ENCODE data around the gene FMO2.
A peak's percentile ranks its signal among the peaks of the same experiment; 100 is the strongest.

Gene FMO2, protein sequence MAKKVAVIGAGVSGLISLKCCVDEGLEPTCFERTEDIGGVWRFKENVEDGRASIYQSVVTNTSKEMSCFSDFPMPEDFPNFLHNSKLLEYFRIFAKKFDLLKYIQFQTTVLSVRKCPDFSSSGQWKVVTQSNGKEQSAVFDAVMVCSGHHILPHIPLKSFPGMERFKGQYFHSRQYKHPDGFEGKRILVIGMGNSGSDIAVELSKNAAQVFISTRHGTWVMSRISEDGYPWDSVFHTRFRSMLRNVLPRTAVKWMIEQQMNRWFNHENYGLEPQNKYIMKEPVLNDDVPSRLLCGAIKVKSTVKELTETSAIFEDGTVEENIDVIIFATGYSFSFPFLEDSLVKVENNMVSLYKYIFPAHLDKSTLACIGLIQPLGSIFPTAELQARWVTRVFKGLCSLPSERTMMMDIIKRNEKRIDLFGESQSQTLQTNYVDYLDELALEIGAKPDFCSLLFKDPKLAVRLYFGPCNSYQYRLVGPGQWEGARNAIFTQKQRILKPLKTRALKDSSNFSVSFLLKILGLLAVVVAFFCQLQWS

DNA sequence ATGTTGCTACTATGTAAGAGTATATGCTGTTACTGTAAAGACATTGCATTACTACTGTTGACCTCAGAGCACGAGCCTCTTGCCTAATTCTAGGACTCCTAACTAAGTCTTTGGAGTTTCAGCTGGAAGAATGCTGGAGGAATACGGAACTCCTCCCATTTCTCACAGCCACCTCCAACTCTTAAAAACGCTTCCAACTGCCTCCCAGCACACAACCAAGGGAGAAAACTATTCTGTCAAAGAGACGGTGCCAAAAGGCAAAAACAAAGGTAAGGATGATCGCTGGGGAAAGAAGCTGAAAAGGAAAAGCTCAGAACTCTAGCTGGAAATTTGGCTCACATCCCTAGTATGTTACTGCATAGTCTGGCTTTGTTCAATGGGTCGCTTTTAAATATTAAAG, at the start of gene FMO2:
Gene FMO2 (plus strand): TSS at position 210 of the 400 bp plus-strand sequence. CDS start 414 bp downstream, outside the sequence.
- no peak for DNase-seq

DNA sequence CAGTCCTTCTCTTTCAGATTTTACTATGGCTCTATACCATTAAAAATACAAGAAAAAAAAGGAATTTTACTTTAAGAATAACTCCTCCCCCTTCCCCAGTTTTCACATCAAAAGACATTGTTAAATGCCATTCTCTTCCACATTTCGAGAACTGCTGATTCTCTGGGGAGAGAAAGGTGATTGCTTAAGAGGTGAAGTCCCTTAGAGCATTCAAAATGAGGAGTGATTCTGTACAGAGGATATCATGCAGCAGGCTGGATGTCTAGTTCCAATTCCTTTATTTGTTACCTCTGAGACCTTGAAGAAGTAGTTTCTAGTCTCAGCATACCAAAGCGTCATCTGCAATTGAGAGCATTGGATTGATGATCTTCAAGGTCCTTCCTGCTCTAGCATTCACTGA, 47.5 kb upstream of the FMO2 start:
- no peak for DNase-seq

DNA sequence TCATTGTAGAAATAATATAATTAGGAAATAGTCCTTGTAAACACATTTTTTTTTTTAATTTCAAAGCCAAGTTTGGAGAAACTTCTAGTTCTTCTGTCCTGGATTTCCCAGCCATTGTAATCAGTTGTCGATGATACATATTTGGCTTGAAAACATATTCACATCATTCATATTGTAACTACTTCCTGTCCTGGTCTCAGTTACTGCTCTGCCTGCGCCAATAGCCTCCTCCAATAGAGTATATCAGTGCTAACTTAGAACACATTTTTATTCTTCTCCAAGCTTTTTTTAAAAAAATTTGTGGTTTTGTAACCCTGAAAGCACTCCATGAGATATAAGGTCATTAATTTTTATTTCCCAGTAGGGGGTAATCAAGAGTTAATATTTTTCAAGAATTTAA, 46.1 kb upstream of the FMO2 start:
- no peak for DNase-seq

DNA sequence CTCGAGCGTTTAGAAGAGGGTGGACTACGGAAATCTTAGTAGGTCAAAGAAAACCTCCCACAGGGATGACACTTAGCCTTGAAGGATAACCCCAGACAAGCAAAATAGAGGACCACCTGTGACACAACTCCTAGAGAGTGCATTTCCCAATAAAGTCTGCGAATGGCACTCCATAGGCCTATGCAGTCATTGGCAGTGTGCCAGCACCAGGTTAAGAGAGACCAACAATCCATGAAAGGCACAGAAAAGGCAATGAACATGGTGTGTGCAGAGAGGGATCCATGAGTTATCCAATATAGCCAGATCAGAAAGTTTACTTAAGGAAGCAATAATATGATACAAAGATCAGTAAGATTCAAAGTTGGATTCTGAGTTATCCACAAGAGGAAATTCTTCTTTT, 45.2 kb upstream of the FMO2 start:
- no peak for DNase-seq

DNA sequence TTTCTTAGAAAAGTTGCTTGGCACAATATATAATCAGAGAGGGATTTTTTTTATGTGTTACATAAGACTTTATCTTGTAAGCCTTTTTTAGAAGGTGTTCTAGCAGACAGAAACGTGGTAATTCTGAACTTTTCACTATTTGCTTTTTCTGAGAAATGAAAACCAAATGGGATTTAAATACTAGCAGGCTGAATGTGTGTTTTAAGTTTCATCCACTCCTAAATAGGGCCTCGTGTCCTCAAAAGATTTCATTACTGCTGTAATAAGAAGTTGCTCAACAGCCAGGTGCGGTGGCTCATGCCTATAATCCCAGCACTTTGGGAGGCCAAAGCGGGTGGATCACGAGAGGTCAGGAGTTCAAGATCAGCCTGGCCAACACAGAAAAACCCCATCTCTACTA, 44.7 kb upstream of the FMO2 start:
- no peak for DNase-seq

DNA sequence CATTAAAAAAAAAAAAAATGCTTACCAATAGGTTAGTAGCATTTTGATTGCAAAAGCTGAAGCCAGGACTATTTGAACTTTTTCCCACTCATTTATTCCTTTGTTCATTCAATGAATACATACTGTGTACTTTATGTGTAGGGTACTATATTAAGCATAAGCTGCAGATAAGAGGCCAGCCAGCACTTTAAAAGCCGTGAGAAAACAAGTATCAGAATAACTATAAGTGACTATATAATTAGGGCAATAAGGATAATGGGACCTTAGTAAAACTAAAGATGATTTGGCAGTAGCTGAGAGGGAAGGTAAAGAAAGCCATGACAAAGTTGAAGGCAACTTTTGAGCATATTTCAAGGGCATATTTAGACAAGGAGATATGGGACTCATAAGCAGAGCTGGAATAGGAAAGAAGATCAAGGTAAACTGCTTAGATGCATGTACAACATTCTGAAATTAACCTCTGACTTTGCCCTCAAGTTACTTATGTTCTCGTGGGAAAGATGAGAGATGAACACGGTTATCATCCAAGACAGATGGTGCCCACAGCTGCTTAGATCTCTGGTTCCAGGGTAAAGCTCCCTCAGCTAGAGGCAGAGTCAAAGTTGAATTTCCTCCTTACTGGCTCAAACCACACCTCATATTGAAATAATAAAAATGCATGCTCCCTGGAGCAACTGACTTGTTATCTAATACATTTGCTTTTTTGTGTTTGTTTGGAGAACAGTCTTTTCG, 44.0 kb upstream of the FMO2 start:
- DNase-seq: no peak

DNA sequence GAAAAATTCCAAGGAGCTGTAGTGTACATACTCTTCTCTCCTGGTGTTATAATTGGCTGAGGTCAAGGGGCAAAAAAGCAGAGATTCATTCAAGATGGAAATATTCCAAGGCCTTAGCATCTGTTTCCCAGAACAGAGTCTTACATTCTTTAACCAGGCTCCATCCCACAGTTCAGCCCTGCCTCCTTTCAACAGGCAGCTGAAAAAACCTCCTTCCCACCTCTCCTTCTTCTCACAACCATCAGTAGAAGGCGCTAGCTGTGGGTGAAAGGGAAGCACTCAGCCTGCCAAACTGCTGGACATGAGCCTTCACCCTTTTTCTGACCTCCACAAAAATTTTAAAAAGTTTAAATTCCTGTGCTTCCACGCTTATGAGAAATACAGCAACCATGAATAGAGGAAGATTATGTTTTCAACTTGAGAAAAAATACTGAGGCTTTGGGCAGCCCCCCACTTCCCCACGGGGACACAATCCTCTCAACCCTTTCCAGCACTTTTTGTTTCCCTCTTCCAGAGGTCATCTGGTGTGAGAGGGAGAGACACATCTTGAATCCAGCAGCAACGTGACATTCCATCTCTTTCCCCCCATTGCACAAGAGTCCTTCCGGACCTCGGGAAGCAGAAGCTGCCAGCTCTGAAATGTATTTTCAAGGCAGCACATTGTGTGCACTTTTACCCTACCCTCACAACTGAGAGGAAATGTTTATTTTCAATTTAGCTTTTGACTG, 43.2 kb upstream of the FMO2 start:
- peak in 1 of 2 donors; percentile 16 for DNase-seq

DNA sequence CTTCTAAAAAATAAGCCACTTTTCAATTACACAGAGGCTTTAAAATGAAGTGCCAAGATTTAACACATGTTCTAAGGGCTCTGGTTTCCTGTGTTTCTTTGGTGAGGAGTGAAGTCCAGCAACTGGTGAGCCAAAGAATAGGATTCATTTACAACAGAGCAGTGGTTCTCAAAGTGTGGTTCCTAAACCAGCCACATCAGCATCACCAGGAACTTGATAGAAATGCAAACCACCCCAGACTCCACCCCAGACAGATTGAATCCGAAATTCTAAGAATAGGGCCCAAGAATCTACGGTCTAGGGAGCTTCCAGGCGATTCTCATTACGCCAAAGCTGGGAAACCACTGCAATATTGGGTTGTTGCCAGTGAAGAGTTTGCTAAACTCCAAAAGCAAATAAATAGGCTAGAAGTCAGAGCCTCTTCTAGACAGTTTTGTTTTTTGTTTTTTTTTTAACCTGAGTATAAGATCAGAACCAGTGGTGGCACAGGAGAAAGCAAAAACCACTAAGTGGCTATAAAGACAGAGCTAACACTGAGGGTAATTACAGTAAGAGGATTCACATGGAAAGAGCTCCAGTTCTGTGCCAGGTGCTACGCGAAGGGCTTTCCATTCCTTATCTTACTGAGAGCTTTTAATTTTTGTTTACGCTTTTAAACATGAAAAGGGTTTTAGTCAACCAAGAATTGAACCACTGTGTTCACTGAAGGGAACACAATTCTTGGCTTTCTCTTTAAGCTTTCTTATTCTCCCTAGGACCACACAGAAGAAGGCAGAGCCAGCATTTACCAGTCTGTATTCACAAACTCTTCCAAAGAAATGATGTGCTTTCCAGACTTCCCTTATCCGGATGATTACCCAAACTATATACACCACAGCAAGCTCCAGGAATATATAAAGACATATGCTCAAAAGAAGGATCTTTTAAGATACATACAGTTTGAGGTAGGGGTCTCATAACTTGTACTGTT, 42.4 kb upstream of the FMO2 start:
- peak in 1 of 2 donors; percentile 11 for DNase-seq

DNA sequence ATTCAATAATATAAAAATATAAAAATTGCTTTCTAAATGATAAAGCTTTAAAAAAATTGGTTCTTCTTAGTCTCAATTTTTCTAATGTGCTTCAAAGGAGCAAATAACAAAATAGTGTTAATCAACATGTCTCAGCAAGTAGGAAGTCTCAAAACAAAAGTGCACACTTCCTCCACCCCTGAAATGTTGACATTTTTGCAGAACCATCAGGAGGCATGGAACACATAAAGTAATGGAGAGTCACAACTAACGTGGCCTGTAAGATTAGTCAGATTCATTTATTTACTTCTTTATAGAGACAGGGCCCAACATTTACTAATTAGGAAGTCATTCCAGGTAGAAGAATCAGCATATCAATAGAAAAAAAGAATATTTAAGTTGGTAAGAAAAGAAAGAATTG, 34.9 kb upstream of the FMO2 start:
- no peak for DNase-seq

DNA sequence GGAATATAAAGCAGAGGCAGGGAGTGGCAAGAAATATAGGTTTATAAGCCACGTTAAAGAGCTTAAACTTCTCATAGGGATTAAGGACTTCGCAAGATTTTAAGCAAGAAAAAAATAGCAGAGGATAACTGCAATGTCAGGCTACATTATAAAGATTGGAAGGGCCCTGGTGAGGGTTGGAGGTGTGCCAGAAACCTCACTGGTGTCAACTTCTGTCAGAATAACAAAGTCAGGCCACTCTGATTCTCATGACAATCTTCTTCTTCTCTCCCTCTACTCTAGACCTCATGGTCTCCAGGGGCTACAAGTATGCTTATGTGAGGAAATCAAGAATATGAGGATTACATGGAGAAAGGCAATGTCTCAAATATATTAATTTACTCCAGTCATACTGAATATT, 32.6 kb upstream of the FMO2 start:
- no peak for DNase-seq

DNA sequence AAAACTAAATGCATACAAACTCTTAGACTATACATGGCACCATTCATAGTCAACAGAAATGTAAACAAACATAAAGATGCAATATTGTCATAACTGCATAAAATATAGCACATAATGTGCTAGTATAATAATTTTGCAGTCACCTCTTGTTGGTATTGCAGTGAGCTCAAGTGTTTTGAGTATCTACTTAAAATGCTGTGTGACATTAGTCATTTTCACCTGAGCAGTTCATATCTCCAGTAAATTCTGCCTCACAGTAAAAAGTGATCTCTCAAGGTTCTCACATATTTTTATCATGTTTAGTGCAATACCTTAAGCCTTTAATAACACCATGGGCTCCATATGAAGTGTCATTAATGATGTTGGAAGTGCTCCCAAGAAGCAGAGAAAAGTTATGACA, 29.6 kb upstream of the FMO2 start:
- DNase-seq: no peak

DNA sequence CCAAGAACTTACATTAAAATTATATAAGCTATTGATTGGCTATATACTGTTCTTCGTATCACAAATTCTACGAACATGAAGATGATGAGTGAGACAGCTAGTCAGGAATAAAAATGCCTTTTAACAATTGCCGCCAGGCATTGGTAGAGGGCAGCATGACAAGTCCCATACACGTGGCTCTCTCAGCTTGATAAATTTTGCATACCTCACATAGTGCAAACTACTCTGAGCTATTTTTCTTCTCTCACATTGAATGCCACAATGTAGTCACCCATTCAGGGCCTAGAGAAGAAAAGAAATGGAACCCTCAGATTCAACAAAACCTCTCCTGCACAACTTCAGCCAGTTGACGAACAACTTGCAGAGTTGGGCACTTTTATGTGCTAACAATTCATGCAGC, 27.0 kb upstream of the FMO2 start:
- DNase-seq: no peak

DNA sequence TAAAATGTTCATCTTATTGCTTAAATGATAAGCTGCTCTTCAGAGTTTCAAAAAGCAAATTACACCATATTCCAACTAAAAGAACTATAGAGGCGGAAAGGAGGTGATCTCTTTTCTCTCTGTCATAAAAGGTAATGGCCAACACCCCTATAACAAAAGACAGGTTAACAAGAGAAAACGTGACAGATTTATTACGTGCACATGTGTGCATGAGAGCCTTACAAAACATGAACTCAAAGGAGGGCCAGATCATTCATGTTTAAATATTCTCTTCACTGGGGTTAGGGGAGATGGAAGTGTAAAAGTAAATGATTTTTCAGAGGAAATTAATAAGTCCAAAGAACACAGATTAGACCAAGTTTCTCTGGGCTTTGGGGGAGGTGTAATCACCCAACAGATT, 26.5 kb upstream of the FMO2 start:
- DNase-seq: no peak

DNA sequence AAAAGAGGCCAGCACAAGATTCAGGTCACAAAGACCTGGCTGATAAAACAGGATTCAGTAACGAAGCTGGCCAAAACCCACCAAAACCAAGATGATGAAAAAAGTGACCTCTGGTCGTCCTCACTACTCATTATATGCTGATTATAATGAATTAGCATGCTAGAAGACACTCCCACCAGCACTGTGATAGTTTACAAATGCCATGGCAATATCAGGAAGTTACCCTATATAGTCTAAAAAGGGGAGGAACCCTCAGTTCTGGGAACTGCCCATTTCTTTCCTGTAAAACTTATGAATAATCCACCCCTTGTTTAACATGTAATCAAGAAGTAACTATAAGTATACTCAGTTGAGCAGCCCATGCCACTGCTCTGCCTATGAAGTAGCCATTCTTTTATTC, 26.0 kb upstream of the FMO2 start:
- no peak for DNase-seq

DNA sequence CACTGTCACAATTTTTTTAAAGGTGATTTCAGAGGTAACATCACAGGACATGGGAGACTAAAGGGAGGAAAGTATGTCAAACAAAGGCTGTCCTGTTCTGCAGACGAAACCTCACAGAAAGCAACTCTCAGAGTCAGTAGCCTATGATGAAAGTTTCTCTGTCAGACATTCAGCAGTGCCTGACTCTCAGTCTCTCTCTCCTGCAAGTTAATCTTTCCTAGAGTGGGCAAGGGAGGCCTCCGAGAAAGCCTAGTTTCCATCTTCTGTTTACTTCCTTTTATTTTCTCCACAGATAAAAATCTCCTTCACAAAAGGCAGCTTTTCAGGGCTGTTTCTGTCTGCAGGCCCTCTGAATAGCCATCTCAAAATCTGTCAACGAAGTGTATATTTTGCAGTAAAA, 24.9 kb upstream of the FMO2 start:
- DNase-seq: no peak

DNA sequence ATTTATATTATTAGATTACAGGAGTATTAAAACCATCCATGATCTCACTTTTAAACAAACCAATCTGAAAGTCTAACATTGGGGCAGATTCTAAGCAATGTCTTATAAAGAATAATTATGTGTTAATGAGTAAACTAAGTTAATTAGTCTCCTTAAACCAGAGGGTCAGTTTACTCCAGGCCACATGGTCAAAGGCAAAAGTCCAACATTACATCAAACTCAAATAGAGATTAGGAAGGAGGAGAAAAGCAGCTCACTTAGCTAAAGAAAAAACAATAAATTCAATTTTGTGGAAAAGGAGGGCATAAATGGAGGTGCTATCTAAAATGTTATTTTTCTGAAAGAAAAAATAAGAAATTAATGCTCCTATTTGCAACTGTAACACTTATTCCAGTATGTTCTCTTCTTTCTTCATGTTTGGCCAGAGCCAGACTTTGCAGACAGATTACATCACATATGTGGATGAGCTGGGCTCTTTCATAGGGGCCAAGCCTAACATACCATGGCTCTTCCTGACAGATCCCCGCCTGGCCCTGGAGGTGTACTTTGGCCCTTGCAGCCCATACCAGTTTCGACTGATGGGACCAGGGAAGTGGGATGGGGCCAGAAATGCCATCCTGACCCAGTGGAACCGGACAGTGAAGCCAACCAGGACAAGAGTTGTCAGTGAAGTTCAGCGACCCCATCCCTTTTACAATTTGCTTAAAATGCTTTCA, 24.3 kb upstream of the FMO2 start:
- DNase-seq: no peak

DNA sequence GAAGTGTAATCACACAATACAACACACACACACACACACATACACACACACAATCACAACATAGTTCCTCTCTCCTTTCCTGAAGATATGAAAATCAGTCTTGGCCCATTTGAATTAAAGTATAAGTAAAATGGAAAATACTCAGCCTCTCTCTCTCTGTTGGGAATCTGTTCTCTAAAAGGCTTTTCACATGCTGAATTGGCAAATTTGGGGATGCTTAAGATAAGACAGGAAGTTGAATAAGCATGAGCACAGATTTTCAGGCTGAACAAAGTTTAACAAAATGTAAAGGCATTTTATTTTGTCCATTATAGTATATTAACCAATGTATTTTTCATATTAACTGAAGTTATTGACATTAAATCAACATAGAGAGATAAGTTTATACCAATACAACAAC, 23.7 kb upstream of the FMO2 start:
- DNase-seq: no peak

DNA sequence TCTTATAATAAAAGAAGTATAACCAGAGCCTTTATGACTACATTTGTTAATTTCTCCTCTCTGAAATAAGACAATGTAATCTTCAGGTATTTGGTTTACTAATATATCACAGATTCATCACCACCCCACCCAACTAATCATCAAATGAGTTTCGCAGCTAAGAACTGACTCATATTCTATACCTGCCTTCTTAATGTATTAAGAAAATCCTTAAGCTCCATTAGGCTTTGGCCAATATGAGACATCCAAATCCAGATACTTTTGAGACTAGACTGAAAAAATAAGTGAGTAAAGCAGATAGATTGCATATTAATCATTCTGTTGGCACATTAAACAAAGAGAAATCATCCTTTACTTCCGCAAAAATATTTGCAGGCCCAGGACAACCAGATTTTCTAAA, 18.7 kb upstream of the FMO2 start:
- DNase-seq: no peak

DNA sequence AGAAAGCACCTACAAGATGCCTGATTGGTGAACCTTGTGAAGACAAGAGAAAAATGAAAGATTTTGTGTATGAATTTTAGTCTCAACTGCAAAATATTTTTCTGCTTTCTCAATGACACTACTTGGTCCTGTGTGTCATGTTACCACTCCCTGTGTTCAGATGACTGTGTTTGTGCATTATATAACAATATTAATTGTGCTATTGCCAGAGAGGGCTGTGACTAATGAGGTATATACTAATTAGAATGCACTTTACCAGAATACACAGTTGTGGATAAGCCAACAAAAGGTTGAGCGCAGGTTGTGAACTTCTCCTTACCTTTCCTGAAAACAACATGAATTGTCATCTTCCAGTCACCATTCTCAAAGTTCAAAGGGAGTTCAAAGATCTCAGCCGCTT, 17.3 kb upstream of the FMO2 start:
- DNase-seq: no peak

DNA sequence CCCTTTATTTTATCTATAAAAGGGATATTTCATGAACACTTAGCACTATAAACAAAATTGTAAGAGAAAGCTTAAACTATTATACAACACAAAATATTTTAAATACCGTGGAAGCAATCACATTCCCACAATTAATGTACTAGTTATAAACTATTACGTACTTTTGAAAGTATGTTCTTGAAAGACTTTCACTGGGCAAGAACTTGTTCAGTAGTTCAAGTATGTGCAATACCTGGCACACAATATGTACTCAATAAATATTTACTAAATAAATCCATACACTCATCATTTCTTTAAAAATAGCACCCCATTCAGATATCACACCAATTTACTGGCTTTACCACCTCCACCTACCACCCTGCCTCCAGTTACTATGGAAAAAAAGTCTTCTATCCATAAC, 12.6 kb upstream of the FMO2 start:
- no peak for DNase-seq

DNA sequence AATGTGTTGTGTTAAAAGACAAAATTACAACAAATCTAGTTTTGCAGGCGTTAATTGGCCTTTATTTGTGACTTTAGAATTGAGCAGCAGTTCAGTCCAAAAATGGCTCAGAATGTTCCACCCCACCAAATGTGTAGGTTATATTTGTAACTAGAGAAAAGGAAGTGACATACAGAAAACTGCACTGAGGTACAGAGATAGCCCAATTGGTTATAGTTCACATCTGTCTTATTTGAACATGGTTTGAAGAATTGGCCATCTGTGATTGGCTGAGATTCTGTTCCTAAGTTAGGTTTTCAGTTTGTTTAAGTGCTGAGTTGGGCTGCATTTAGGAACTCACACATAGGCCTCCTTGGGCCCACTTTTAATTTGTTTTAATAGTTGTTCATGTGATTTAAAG, 12.0 kb upstream of the FMO2 start:
- no peak for DNase-seq
